Endothelial cell of coronary artery (primary cell): ENCODE results near the gene SLC22A4. TPM values are rescaled to one million over a fixed set of nuclear protein-coding genes. Genes with fewer than 3 reads are reported as not detected.

ENCODE experiments used
- total RNA-seq: library from RNA; depleted of rRNA; stranded (reverse); fragments of >200 nt; gene quantifications from 2 replicates; pipeline ENCODE4 v1.2.3, GENCODE V29; 2014

SLC22A4 gene
- total RNA-seq: 3.7 and 7.9 TPM in 2 replicates

DNA sequence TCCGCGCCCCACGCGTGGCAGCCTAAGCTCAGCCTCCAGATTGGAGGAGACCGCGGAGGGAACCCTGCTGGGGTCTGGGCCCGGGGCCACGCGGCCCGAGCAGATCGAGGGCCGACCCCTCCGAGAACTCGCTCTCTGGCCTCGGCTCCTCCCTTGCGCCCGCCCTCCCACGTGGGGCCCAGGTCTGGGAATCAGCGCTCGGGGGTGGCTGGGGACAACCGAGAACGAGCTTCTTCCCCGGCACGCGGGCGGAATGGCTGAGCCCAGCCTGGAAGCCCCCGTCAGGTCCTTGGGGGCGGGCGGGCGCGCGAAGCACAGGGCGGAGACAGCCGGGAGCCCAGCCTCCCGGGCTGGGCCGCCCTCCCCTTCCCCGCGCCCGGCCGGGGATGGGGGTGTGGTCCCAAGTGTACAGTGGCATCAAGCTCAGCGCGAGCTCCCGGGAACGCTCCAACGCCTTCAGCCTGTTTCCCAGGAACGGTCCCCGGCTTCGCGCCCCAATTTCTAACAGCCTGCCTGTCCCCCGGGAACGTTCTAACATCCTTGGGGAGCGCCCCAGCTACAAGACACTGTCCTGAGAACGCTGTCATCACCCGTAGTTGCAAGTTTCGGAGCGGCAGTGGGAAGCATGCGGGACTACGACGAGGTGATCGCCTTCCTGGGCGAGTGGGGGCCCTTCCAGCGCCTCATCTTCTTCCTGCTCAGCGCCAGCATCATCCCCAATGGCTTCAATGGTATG lies at the start of gene SLC22A4:
TSS of gene SLC22A4 (plus strand) at position 403 of the 736 bp plus-strand sequence. CDS start at position 626, 223 bp downstream.

DNA sequence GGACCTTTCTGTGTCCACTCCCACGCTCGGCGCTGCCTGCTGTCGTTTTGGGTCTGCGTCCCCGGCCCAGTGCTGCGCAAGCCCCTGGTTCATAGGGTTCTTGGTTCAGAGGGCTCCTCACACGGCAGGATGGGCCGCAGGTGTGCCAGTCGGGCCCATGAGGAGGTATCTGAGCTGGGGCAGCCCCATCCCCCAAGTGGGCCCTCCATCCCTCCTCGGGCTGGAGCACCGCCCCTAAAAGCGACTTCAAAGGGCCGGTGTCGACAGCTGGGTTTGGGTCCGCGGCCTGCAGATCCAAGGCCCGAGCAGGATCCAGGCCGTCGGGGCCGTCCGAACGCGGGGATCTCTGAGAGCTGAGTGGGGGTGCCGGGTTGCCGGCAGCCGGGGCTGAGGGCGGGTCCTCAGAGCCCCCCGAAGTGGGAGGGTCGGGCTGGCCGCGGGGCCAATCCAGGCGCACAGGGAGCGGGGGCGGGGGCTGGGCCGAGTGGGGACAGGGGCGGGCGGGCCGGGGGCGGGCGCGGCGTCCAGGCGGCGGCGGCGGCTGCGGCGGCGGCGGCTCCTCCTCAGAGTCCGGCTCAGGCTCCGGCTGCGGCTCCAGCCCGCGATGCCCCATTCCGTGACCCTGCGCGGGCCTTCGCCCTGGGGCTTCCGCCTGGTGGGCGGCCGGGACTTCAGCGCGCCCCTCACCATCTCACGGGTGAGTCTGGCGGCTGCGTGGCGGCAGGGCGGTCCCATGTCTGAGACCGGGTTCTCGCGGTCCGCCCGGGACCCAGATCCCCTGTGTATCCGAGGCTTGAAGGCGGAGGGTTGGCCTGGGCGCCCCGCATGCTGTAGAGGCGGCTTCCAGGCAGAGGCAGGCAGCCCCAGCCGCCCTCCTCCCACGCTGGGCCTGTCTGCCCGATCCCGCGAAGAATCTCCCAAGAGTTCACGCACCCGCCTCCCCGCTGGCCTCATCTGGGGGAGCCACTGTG lies 36.8 kb upstream of the SLC22A4 start, which contains the start of gene PDLIM4:
TSS of gene PDLIM4 (plus strand) at position 566 of the 971 bp plus-strand sequence. CDS start at position 605, 39 bp downstream.

DNA sequence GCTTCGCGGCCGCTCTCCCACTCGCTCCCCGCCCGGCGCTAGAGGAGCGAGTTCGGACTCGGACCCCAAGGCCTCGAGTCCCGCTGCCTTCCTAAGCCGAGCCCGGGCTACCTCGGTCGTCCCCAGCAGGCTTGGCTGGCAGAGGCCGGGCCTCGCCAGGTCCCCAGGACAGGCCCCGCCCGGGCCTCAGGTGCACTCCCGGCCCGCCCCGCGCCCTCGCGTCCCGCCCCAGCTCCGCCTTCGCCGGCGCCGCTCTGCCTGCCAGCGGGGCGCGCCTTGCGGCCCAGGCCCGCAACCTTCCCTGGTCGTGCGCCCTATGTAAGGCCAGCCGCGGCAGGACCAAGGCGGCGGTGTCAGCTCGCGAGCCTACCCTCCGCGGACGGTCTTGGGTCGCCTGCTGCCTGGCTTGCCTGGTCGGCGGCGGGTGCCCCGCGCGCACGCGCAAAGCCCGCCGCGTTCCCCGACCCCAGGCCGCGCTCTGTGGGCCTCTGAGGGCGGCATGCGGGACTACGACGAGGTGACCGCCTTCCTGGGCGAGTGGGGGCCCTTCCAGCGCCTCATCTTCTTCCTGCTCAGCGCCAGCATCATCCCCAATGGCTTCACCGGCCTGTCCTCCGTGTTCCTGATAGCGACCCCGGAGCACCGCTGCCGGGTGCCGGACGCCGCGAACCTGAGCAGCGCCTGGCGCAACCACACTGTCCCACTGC lies 75.4 kb downstream of the SLC22A4 start, which contains the start of gene SLC22A5:
TSS of gene SLC22A5 (plus strand) at position 237 of the 707 bp plus-strand sequence. CDS start at position 500, 263 bp downstream.

Other genes starting within 250 kb of the SLC22A4 start
- gene IL3, start 233.7 kb upstream of the SLC22A4 start, total RNA-seq: not detected in 2 replicates
- 0.28 and 0.36 TPM in 2 replicates for gene CSF2, start 220.6 kb upstream of the SLC22A4 start, total RNA-seq
- 64.3 and 212 TPM in 2 replicates for gene P4HA2, start 66.5 kb upstream of the SLC22A4 start, total RNA-seq
- gene PDLIM4, start 36.7 kb upstream of the SLC22A4 start, total RNA-seq: 50.3 and 63.1 TPM in 2 replicates
- gene SLC22A5, start 75.3 kb downstream of the SLC22A4 start, total RNA-seq: 1.7 and 3.9 TPM in 2 replicates
- gene IRF1, start 196.4 kb downstream of the SLC22A4 start, total RNA-seq: 6.4 and 10.1 TPM in 2 replicates
- gene IL5, start 249.1 kb downstream of the SLC22A4 start, total RNA-seq: not detected in 2 replicates